Neural cell (in vitro differentiated cells): ENCODE measurements around the gene RAI14. TPM values are rescaled to one million over a fixed set of nuclear protein-coding genes. Genes with fewer than 3 reads are reported as not detected.

Source experiments
- H2AFZ ChIP-seq: fragments of 200-600, 300-800 bp; sonication (generic), shearing (Covaris generic); 2 replicates; pipeline ENCODE4 v1.6.0; 2014; ENCODE audit warnings: low read depth, mild to moderate bottlenecking, antibody characterized with exemption, low read length, moderate library complexity
- H3F3A ChIP-seq: fragments of 200-600 bp; shearing (Covaris generic); 2 replicates; pipeline ENCODE4 v1.6.1; 2016; ENCODE audit warnings: mild to moderate bottlenecking, moderate library complexity, mixed read lengths, antibody characterized with exemption, low read length; ENCODE audit not compliant: insufficient read depth, poor library complexity, severe bottlenecking
- H3K27ac ChIP-seq: fragments of 200-600, 300-800 bp; sonication (generic), shearing (Covaris generic); 2 replicates; pipeline ENCODE4 v1.5.1; 2014; ENCODE audit warnings: mild to moderate bottlenecking, low read length, moderate library complexity
- H3K27me3 ChIP-seq: fragments of 300-800, 200-600 bp; sonication (generic), shearing (Covaris generic); 2 replicates; pipeline ENCODE4 v1.6.0; 2014; ENCODE audit warnings: mild to moderate bottlenecking, low read depth, low read length, moderate library complexity; ENCODE audit not compliant: insufficient read depth
- H3K36me3 ChIP-seq: fragments of 300-800, 200-600 bp; sonication (generic), shearing (Covaris generic); 2 replicates; pipeline ENCODE4 v1.5.1; 2014; ENCODE audit warnings: mild to moderate bottlenecking, antibody characterized with exemption, low read length, moderate library complexity; ENCODE audit not compliant: insufficient read depth
- H3K4me2 ChIP-seq: fragments of 300-800, 200-600 bp; sonication (generic), shearing (Covaris generic); 2 replicates; pipeline ENCODE4 v1.6.0; 2014; ENCODE audit warnings: mild to moderate bottlenecking, low read length
- H3K4me3 ChIP-seq: fragments of 300-800, 200-600 bp; sonication (generic), shearing (Covaris generic); 2 replicates; pipeline ENCODE4 v1.5.1; 2014; ENCODE audit warnings: mild to moderate bottlenecking, low read length, moderate library complexity
- H3K79me2 ChIP-seq: fragments of 200-600 bp; shearing (Covaris generic); replicated peaks from 2 replicates; pipeline ENCODE4 v1.6.0; 2014; ENCODE audit warnings: mild to moderate bottlenecking, low read length, moderate library complexity; ENCODE audit not compliant: insufficient read depth
- H3K9ac ChIP-seq: fragments of 300-800, 200-600 bp; sonication (generic), shearing (Covaris generic); 2 replicates; pipeline ENCODE4 v1.6.1; 2016; ENCODE audit warnings: mild to moderate bottlenecking, low read length, mixed read lengths
- H3K9me2 ChIP-seq: fragments of 200-600 bp; shearing (Covaris generic); 2 replicates; pipeline ENCODE4 v1.6.1; 2016; ENCODE audit warnings: mild to moderate bottlenecking, low read length, mixed read lengths; ENCODE audit not compliant: insufficient read depth
- H3K9me3 ChIP-seq: fragments of 200-600, 300-800 bp; sonication (generic), shearing (Covaris generic); 2 replicates; pipeline ENCODE4 v1.6.1; 2016; ENCODE audit warnings: mild to moderate bottlenecking, mixed run types, low read length, moderate library complexity, mixed read lengths
- H4K20me1 ChIP-seq: fragments of 200-600 bp; shearing (Covaris generic); 2 replicates; pipeline ENCODE4 v1.6.1; 2016; ENCODE audit warnings: mild to moderate bottlenecking, mixed run types; ENCODE audit not compliant: insufficient read depth
- EP300 ChIP-seq: fragments of 450-650 bp; conservative IDR thresholded peaks from 2 replicates; pipeline ENCODE4 v1.6.1; 2014; ENCODE audit warnings: antibody characterized with exemption, mild to moderate bottlenecking, moderate library complexity; ENCODE audit not compliant: poor library complexity, severe bottlenecking
- EZH2 ChIP-seq: fragments of 200-600, 300-800 bp; shearing (Covaris generic), sonication (generic); IDR thresholded peaks from 2 replicates; pipeline ENCODE4 v1.6.1; 2014; ENCODE audit warnings: antibody characterized with exemption, low read length, borderline replicate concordance, mild to moderate bottlenecking; ENCODE audit not compliant: insufficient read depth, poor library complexity, severe bottlenecking
- MXI1 ChIP-seq: fragments of 450-650 bp; conservative IDR thresholded peaks from 2 replicates; pipeline ENCODE4 v1.6.1; 2014; ENCODE audit warnings: antibody characterized with exemption, mild to moderate bottlenecking; ENCODE audit not compliant: poor library complexity, severe bottlenecking
- POLR2AphosphoS5 ChIP-seq: IDR thresholded peaks from 2 replicates; pipeline ENCODE4 v1.6.1; 2012
- RAD21 ChIP-seq: fragments of 450-650 bp; conservative IDR thresholded peaks from 2 replicates; pipeline ENCODE4 v1.6.1; 2014; ENCODE audit warnings: antibody characterized with exemption, mild to moderate bottlenecking, moderate library complexity
- SMC3 ChIP-seq: fragments of 450-650 bp; conservative IDR thresholded peaks from 2 replicates; pipeline ENCODE4 v1.6.1; 2014; ENCODE audit warnings: antibody characterized with exemption, mild to moderate bottlenecking, moderate library complexity; ENCODE audit not compliant: poor library complexity
- TAF1 ChIP-seq: IDR thresholded peaks from 2 replicates; pipeline ENCODE4 v1.6.1; 2012; ENCODE audit warnings: low read depth
- polyA plus RNA-seq: library from polyadenylated mRNA; depleted of rRNA; stranded (reverse); fragments of >200 nt; gene quantifications from 2 replicates; pipeline ENCODE4 v1.2.3, GENCODE V29; 2014
- TF ChIP-seq, protein P1 (sequence below): fragments of 450-650 bp; IDR thresholded peaks from 2 replicates; pipeline ENCODE4 v1.5.1; 2014; ENCODE audit warnings: antibody characterized with exemption, mild to moderate bottlenecking, moderate library complexity; ENCODE audit not compliant: poor library complexity, severe bottlenecking
- TF ChIP-seq, protein P2 (sequence below): IDR thresholded peaks from 2 replicates; pipeline ENCODE4 v1.6.1; 2012; ENCODE audit warnings: borderline replicate concordance

RAI14 gene
- polyA plus RNA-seq, 1 donor from 2014 or later, result 7.8 TPM

DNA sequence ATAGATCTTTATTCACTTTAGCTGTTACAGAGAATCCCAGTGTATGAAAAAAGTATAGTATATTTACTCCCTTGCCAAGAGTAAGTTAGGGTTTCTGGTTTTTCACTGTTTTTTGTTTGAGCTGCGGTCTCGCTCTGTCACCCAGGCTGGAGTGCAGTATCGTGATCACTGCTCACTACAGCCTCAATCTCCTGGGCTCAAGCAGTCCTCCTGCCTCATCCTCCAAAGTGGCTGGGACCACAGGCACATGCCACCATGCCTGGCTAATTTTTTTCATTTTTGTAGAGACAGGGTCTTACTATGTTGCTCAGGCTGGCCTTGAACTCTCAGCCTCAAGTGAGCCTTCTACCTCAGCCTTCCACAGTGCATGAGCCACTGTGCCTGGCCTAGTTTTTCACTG lies 3.0 kb downstream of the RAI14 start:
- H3K4me2 ChIP-seq, result no peak overlapping the region
- H3K27ac ChIP-seq, result no peak overlapping the region
- no peaks in the 10 kb centered on the region for H3K36me3 ChIP-seq
- no peaks in the 10 kb centered on the region for H3K9me2 ChIP-seq
- no peak overlapping the region for H3K4me3 ChIP-seq
- H2AFZ ChIP-seq, result no peak overlapping the region
- no peak overlapping the region for H3K9ac ChIP-seq
- no peaks in the 10 kb centered on the region for H4K20me1 ChIP-seq
- no peaks in the 10 kb centered on the region for H3K9me3 ChIP-seq
- peaks cover 13% of the 10 kb centered on the region for H3F3A ChIP-seq
- H3K79me2 ChIP-seq, result peaks cover 53% of the 10 kb centered on the region
- no peaks in the 10 kb centered on the region for H3K27me3 ChIP-seq
- no peak for TF ChIP-seq MXI1
- TF ChIP-seq, protein P1, sequence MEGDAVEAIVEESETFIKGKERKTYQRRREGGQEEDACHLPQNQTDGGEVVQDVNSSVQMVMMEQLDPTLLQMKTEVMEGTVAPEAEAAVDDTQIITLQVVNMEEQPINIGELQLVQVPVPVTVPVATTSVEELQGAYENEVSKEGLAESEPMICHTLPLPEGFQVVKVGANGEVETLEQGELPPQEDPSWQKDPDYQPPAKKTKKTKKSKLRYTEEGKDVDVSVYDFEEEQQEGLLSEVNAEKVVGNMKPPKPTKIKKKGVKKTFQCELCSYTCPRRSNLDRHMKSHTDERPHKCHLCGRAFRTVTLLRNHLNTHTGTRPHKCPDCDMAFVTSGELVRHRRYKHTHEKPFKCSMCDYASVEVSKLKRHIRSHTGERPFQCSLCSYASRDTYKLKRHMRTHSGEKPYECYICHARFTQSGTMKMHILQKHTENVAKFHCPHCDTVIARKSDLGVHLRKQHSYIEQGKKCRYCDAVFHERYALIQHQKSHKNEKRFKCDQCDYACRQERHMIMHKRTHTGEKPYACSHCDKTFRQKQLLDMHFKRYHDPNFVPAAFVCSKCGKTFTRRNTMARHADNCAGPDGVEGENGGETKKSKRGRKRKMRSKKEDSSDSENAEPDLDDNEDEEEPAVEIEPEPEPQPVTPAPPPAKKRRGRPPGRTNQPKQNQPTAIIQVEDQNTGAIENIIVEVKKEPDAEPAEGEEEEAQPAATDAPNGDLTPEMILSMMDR, result no peak
- no peak for TF ChIP-seq EZH2
- TF ChIP-seq, protein P2, sequence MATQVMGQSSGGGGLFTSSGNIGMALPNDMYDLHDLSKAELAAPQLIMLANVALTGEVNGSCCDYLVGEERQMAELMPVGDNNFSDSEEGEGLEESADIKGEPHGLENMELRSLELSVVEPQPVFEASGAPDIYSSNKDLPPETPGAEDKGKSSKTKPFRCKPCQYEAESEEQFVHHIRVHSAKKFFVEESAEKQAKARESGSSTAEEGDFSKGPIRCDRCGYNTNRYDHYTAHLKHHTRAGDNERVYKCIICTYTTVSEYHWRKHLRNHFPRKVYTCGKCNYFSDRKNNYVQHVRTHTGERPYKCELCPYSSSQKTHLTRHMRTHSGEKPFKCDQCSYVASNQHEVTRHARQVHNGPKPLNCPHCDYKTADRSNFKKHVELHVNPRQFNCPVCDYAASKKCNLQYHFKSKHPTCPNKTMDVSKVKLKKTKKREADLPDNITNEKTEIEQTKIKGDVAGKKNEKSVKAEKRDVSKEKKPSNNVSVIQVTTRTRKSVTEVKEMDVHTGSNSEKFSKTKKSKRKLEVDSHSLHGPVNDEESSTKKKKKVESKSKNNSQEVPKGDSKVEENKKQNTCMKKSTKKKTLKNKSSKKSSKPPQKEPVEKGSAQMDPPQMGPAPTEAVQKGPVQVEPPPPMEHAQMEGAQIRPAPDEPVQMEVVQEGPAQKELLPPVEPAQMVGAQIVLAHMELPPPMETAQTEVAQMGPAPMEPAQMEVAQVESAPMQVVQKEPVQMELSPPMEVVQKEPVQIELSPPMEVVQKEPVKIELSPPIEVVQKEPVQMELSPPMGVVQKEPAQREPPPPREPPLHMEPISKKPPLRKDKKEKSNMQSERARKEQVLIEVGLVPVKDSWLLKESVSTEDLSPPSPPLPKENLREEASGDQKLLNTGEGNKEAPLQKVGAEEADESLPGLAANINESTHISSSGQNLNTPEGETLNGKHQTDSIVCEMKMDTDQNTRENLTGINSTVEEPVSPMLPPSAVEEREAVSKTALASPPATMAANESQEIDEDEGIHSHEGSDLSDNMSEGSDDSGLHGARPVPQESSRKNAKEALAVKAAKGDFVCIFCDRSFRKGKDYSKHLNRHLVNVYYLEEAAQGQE, result no peak
- no peak for TF ChIP-seq RAD21
- TF ChIP-seq TAF1, result no peak
- TF ChIP-seq EP300, result no peak
- TF ChIP-seq POLR2AphosphoS5, result no peak
- TF ChIP-seq SMC3, result no peak

DNA sequence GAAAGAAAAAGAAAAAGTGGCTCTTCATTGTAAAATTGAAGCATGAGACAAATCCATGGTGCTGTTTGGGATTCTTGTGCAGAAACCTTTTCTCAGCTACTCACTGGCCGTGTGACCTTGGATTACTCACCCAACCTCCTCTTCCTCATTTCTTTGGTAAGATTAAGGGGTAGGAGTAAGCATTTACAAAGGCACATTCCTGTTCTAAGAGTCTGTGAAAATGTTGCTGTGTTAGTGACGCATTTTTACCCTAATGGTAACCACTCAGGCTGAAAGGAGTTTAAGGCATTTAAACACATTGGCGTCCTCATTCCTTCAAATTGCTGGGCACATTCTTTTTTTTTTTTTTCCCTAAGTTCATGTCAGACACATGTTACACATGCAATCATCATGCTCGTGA lies 4.3 kb downstream of the RAI14 start:
- no peaks in the 10 kb centered on the region for H3K9me3 ChIP-seq
- no peak overlapping the region for H3K27ac ChIP-seq
- H3K9me2 ChIP-seq, result no peaks in the 10 kb centered on the region
- H2AFZ ChIP-seq, result no peak overlapping the region
- no peak overlapping the region for H3K4me2 ChIP-seq
- H3K4me3 ChIP-seq, result no peak overlapping the region
- H4K20me1 ChIP-seq, result no peaks in the 10 kb centered on the region
- no peaks in the 10 kb centered on the region for H3K27me3 ChIP-seq
- no peak for TF ChIP-seq SMC3
- peaks cover 13% of the 10 kb centered on the region for H3F3A ChIP-seq
- H3K36me3 ChIP-seq, result no peaks in the 10 kb centered on the region
- peaks cover 61% of the 10 kb centered on the region for H3K79me2 ChIP-seq
- H3K9ac ChIP-seq, result no peak overlapping the region
